GM10266 (cell line): Measurements from ENCODE around the gene GFAP.

Experiments used
- DNase-seq: peaks from one replicate; pipeline ENCODE4 v3.0.0; 2012; ENCODE audit errors: extremely low spot score
- TF ChIP-seq, protein P1 (sequence below): IDR thresholded peaks from 2 replicates; pipeline ENCODE4 v1.5.1; 2012; ENCODE audit warnings: mild to moderate bottlenecking, low read depth; ENCODE audit not compliant: control insufficient read depth, insufficient read depth; ENCODE audit errors: missing control alignments

GFAP gene

GRCh38 chr17:44919411-44919810 lies 4.1 kb upstream of the GFAP start:
- TF ChIP-seq, protein P1, sequence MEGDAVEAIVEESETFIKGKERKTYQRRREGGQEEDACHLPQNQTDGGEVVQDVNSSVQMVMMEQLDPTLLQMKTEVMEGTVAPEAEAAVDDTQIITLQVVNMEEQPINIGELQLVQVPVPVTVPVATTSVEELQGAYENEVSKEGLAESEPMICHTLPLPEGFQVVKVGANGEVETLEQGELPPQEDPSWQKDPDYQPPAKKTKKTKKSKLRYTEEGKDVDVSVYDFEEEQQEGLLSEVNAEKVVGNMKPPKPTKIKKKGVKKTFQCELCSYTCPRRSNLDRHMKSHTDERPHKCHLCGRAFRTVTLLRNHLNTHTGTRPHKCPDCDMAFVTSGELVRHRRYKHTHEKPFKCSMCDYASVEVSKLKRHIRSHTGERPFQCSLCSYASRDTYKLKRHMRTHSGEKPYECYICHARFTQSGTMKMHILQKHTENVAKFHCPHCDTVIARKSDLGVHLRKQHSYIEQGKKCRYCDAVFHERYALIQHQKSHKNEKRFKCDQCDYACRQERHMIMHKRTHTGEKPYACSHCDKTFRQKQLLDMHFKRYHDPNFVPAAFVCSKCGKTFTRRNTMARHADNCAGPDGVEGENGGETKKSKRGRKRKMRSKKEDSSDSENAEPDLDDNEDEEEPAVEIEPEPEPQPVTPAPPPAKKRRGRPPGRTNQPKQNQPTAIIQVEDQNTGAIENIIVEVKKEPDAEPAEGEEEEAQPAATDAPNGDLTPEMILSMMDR = no peak
- DNase-seq = no peak

DNA sequence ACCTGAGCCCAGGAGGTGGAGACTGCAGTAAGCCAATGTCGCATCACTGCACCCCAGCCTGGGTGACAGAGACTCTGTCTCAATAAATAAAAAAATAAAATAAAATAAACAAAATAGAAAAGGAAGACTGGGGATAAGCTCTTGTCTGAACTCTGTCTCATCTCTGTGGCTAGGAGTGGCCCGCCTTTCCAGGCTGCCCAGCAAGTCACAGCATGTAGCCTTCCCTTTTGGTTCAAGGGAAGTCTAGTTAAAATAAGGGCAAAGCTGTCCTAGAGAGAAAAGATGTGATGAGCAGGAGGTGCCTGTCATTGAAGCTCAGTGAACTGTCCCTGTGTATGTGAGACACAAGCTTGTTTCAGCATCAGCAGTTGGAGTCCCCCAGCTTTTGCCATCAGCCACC lies 2.7 kb upstream of the GFAP start:
- DNase-seq = no peak
- TF ChIP-seq, protein P1 = no peak

DNA sequence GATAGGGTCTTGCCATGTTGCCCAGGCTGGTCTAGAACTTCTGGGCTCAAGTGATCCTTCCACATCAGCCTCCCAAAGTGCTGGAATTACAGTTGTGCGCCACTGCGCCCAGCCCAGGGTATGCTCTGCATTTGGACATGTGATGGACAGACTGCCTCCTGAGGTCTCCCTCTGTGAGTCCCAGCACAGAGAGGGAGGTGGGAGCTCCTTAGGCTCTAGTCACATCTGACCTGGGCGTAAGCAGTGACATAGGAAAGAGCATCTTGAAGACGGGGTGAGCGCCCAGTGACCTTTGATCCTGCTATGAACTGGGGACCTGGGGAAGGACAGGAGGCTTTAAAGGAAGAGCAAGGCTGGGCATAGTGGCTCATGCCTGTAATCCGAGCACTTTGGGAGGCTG lies 2.2 kb upstream of the GFAP start:
- TF ChIP-seq, protein P1 = no peak
- no peak for DNase-seq

DNA sequence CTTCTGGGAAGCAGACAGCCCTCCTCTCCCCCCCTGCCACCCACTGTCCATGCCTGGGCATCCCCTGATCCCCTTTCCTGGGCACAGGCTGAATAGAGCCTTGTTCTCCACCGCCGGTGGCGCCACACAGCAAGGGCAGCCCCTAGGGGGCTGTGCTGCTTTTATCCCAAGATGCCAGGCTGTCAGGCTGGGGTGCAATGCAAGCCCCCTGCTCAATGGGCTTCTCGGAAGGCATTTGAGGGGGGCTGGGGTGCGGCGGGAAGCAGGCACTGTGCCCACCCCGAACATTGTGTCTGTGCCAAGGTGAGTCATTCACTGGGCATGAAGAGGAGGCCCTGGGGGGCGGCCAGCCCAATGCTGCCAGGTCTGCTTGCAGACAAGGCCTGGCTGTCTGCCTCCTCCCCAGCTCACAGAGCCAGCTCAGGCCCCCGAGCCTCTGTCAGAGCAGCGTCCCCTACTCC lies 1.5 kb upstream of the GFAP start:
- DNase-seq = no peak
- TF ChIP-seq, protein P1 = no peak

GRCh38 chr17:44915862-44916780 lies 821 bp upstream of the GFAP start:
- TF ChIP-seq, protein P1 = no peak
- no peak for DNase-seq

DNA sequence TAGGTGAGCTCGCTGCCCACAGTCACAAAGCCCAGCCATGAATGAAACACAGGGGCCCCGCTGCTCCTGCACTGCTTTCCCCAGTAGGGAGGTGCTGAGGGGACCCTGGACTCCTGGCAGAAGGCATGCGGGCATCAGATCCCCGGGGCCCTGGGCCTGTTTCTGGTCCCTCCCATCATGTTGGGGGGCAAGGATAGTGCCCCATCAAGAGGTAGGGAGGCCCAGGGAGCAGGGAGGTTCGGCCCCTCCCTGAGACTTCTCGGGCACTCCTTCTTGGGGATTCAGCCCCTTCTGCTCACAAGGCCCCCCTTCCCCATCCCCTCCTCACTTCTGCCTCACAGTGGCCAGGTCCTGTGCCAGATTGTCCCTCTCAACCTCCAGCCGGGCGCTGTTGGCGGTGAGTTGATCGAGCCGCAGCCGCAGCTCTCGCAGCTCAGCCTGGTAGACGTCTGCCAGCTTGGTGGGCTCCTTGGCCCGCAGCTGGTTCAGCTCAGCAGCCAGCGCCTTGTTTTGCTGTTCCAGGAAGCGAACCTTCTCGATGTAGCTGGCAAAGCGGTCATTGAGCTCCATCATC lies 515 bp downstream of the GFAP start:
- no peak for DNase-seq
- TF ChIP-seq, protein P1 = no peak

GRCh38 chr17:44914148-44914547 lies 1.2 kb downstream of the GFAP start:
- DNase-seq = no peak
- TF ChIP-seq, protein P1 = no peak
